Muscle layer of colon (tissue), 2 donors: Measurements from ENCODE around the gene SOX10.

ENCODE experiments used
- H3K27ac ChIP-seq: one replicate; pipeline ENCODE4 v1.7.0; 2013; ENCODE audit warnings: low read depth, mild to moderate bottlenecking, low read length, moderate library complexity
- H3K27me3 ChIP-seq, 2 donors: one replicate each; pipeline ENCODE4 v1.7.0; 2013; ENCODE audit warnings: low read length in 2 of 2, mild to moderate bottlenecking in 2 of 2; ENCODE audit not compliant: insufficient read depth in 2 of 2, control insufficient read depth in 1 of 2
- H3K36me3 ChIP-seq: one replicate; pipeline ENCODE4 v1.7.0; 2013; ENCODE audit warnings: mild to moderate bottlenecking, low read length; ENCODE audit not compliant: insufficient read depth
- H3K4me1 ChIP-seq: one replicate; pipeline ENCODE4 v1.7.0; 2013; ENCODE audit warnings: mild to moderate bottlenecking, low read length; ENCODE audit not compliant: insufficient read depth
- H3K4me3 ChIP-seq, 2 donors: one replicate each; pipeline ENCODE4 v1.7.0; 2013; ENCODE audit warnings: low read length in 2 of 2, low read depth in 1 of 2, mild to moderate bottlenecking in 1 of 2, moderate library complexity in 1 of 2
- H3K9ac ChIP-seq: one replicate; pipeline ENCODE4 v1.7.0; 2013; ENCODE audit warnings: low read length
- H3K9me3 ChIP-seq: one replicate; pipeline ENCODE4 v1.7.0; 2013; ENCODE audit warnings: mild to moderate bottlenecking, low read length
- donor health status: abdominal sarcoma.
- donor health status: Adenocarcinoma of cecum.

SOX10 gene

DNA sequence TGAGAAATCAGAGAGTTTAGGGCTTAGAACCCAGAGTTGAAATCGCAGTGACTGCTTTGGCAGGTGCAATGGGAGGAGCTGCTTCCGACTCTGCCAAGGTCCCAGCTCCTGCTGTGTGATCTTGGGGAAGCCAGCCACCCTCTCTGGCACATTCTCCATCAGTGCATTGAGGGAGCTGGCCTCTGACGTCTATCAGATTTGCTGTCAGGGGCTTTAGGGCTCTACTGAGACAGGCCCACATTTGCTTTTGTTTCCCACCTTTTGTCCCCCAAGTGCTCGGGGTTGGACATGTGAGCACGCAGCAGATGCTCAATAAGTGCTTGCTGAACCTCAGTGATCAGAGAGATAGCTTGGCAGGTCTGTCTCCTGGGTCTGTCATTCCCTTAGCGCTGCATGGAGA lies 10.6 kb upstream of the SOX10 start:
- H3K4me1 ChIP-seq, result no peaks in the 10 kb centered on the region
- no peaks in the 10 kb centered on the region for H3K27me3 ChIP-seq

DNA sequence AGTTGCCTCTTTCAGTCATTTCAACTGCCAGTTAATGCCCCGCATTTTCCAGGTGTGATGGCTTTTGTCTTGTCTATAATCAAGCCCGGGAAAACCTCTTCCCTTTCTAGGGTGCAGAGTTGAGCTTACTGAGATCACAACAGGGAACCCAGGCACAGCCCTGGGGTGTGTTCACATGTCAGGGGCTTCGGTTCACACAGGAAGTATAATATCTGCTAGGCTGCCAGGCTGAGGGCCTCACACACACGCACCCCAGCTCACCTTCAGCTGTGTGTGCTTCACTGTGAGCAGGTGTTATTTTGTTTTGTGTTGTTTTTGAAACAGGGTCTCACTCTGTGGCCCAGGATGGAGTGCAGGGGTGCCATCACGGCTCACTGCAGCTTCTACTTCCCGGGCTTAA lies 9.7 kb upstream of the SOX10 start:
- Histone ChIP-seq H3K9me3 (no peaks in the 10 kb centered on the region), H3K4me3 (no peak overlapping the region), H3K9ac (no peak overlapping the region), H3K27me3 (no peaks in the 10 kb centered on the region), H3K4me1 (no peaks in the 10 kb centered on the region), H3K36me3 (no peaks in the 10 kb centered on the region), H3K27ac (no peak overlapping the region)

More for the DNA sequence above, 10.6 kb upstream of the SOX10 start:
- Histone ChIP-seq H3K36me3 (no peaks in the 10 kb centered on the region), H3K9me3 (no peaks in the 10 kb centered on the region), H3K9ac (no peak overlapping the region), H3K27ac (no peak overlapping the region), H3K4me3 (no peak overlapping the region)

DNA sequence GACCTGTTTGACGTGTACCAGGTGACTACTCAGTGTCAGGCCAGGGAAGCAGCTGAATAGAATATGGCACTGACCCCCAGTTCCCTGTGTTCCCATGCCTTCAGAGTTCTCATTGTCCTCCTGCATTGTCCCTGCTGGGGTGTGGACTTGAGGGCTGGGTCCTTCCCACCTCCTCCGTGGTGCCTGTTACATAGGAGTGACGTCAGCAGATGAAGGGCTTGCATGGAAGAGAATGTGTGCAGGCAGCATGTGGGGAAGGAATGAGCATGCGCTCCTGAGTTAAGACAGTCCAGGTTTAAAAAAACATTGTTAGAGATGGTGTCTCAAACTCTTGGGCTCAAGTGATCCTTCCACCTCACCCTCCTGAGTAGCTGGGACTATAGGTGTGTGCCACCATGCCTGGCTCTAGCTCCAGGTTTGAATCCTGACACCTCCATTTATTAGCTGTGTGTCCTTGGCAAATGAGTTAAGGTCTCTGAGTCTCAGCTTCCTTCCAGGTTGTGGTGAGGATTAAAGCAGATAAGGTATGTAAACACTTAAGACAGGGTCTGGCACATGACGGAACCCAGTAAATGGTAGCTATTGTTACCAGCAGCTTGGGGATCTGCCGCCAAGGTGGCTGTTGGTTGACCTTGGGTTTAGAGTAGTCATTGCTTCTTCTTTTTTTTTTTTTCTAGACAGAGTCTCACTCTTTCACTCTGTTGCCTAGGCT lies 7.5 kb upstream of the SOX10 start:
- no peaks in the 10 kb centered on the region for H3K36me3 ChIP-seq
- H3K9ac ChIP-seq, result no peak overlapping the region
- no peaks in the 10 kb centered on the region for H3K27me3 ChIP-seq
- H3K9me3 ChIP-seq, result no peaks in the 10 kb centered on the region
- no peak overlapping the region for H3K27ac ChIP-seq
- no peaks in the 10 kb centered on the region for H3K4me1 ChIP-seq
- no peak overlapping the region for H3K4me3 ChIP-seq

DNA sequence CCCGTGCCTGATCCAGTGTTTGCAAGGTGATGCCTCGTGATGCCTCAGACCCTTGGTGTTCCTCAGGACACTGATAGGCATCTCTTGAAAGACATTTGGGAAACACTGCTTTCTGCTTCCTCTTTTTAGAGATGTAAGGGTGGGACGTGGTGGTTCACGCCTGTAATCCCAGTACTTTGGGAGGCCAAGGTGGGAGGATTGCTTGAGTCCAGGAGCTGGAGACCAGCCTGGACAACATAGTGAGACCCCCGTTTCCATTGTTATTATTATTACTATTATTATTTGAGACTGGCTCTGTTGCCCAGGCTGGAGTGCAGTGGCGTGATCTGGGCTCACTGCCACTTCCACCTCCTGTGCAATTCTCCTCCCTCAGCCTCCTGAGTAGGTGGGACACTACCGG lies 6.5 kb upstream of the SOX10 start:
- H3K27ac ChIP-seq, result no peak overlapping the region
- H3K9ac ChIP-seq, result no peak overlapping the region
- no peaks in the 10 kb centered on the region for H3K4me1 ChIP-seq
- H3K9me3 ChIP-seq, result no peaks in the 10 kb centered on the region
- no peaks in the 10 kb centered on the region for H3K36me3 ChIP-seq
- H3K27me3 ChIP-seq, result no peaks in the 10 kb centered on the region
- no peak overlapping the region for H3K4me3 ChIP-seq

DNA sequence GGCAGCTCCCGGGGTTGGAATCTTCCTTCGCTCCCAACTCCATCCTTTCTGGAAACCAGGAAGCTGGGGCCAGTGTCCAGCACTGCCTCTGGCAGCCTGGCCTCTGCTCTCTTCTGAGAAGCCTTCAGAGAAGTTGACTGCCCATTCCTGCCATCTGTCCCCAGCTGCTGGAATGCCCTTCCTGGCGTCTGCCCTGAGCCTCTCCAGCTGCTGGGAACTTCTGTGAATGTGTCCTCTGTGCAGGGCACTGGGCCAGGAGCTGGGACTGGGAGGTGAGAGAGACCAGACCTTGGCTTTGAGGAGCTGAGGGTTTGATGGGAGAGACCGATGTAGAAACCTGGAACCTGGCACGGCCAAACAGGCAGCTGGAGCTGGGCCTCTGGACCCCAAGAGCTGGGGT lies 5.9 kb upstream of the SOX10 start:
- H3K4me3 ChIP-seq, result no peak overlapping the region
- no peak overlapping the region for H3K27ac ChIP-seq
- no peaks in the 10 kb centered on the region for H3K36me3 ChIP-seq
- no peaks in the 10 kb centered on the region for H3K4me1 ChIP-seq
- H3K9me3 ChIP-seq, result no peaks in the 10 kb centered on the region
- H3K9ac ChIP-seq, result no peak overlapping the region
- H3K27me3 ChIP-seq, result no peaks in the 10 kb centered on the region

DNA sequence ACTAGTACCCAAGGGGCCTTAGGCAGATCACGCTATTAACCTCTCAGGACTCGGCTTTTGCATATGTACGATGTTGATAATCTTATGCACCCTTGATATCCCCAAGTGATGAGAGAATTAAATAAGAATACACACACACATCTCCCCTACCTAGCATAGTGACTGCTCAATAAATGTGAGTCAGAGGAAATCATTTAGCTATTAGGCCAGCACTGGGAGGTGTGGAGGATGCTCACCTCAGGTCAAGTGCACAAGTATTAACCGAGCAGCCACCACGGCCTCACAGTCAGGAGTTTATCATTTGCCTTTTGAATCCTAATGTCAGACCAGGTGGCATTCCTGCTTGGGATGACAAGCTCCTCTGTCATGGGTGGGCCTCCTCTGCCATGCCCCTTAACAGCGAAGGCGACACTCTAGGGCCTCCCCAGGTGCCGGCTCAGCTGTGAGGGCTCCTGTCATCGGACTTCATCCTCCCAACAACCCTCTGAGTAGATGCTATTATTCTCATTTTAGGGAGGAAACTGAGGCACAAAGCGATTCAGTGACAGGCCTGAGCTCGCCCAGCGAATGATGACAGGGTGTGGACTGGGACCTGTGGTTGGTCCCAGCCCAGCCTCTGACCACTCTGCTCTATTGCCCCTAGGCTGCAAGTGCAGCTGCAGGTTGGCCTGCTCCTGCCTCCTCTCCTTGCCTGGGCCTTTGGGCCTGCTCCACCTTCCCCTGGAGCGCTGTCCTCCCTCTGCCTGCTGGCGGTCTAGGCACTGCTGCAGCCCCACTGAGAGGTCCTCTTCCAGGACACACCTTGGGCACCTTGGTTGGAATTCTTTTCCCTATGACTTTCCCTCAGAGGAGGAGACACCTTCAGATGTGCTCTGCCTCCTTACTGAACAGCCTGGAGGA lies 5.0 kb upstream of the SOX10 start:
- H3K27ac ChIP-seq, result no peak overlapping the region
- no peaks in the 10 kb centered on the region for H3K9me3 ChIP-seq
- H3K27me3 ChIP-seq, result no peaks in the 10 kb centered on the region
- H3K9ac ChIP-seq, result no peak overlapping the region
- no peaks in the 10 kb centered on the region for H3K4me1 ChIP-seq
- H3K4me3 ChIP-seq, result no peak overlapping the region
- no peaks in the 10 kb centered on the region for H3K36me3 ChIP-seq

DNA sequence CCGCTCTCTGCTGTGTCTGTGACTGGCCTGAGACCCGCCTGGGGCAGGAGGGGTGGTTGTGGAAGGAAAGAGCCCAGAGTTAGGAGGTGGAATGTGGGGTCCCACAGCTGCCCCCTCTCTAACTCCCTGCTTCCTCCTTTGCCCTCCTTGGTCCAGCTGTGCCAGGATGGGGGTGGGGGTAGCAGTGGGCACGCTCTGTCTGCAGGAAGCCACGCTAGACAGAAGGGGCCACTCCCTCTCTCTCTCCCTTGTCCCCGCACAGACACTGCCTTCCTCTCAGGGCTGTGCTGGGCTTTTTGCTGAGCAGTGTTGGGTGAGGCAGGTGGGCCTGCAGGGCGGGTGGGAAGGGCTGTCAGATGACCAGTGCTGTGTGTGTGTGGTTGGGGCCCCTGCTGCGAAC lies 2.0 kb upstream of the SOX10 start:
- no peaks in the 10 kb centered on the region for H3K36me3 ChIP-seq
- H3K9me3 ChIP-seq, result no peaks in the 10 kb centered on the region
- no peaks in the 10 kb centered on the region for H3K27me3 ChIP-seq
- no peaks in the 10 kb centered on the region for H3K4me1 ChIP-seq
- no peak overlapping the region for H3K27ac ChIP-seq
- no peak overlapping the region for H3K9ac ChIP-seq
- H3K4me3 ChIP-seq, result no peak overlapping the region

DNA sequence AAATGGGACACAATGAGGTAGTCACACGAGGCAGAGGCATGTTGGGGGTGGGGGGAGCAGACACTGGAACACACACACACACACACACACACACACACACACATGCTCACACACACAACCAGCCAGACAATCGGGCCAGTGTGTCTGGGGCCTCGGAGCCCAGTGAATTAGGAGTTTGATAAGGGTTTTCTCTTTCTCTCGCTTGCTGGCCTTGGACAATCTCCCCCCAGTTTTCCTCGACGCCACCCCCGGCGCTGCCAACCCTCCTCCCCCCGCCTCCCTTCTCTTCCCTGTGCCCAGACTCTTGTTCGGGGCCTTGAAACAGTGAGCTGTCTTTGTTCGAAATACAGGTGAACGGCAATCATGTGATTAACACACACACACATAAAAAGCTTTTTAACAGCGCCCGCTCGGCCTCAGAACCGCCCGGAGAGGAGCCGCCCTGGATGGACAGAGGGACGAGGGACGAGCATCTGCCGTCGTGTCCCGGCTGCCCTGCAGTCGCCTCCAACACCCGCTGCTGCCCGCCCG lies 1.5 kb upstream of the SOX10 start:
- Histone ChIP-seq H3K9me3 (no peaks in the 10 kb centered on the region), H3K9ac (no peak overlapping the region), H3K27ac (no peak overlapping the region), H3K36me3 (no peaks in the 10 kb centered on the region), H3K4me3 (no peak overlapping the region), H3K27me3 (no peaks in the 10 kb centered on the region), H3K4me1 (no peaks in the 10 kb centered on the region)

DNA sequence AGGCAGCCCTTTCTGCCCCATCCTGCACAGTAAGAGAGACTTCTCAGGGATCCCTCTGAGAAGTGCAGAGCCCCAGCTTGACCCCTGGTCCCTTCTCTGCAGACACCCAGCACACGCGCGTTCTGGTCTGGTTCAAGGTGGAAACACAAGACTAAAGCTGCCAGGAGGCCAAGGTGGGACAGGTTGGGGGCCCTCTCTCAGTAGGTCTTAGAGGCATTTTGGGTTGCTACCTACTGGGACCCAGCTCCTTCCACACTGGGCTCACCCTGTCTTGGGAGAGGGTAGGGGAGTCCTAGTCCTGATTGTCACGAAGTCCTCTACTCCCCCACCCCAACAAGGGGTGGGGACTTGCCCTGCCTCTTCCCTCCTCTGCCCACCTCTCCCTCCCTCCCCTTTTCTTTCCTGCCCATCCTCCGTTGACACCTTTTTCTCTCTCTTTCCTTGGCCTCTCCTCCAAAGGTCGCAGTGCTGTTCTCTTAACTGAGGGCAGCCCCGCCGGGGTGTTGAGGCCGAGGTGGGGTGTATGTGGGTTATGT lies 763 bp upstream of the SOX10 start:
- H3K9me3 ChIP-seq, result no peaks in the 10 kb centered on the region
- no peak overlapping the region for H3K4me3 ChIP-seq
- H3K9ac ChIP-seq, result no peak overlapping the region
- no peaks in the 10 kb centered on the region for H3K27me3 ChIP-seq
- H3K27ac ChIP-seq, result no peak overlapping the region
- H3K36me3 ChIP-seq, result no peaks in the 10 kb centered on the region
- no peaks in the 10 kb centered on the region for H3K4me1 ChIP-seq

DNA sequence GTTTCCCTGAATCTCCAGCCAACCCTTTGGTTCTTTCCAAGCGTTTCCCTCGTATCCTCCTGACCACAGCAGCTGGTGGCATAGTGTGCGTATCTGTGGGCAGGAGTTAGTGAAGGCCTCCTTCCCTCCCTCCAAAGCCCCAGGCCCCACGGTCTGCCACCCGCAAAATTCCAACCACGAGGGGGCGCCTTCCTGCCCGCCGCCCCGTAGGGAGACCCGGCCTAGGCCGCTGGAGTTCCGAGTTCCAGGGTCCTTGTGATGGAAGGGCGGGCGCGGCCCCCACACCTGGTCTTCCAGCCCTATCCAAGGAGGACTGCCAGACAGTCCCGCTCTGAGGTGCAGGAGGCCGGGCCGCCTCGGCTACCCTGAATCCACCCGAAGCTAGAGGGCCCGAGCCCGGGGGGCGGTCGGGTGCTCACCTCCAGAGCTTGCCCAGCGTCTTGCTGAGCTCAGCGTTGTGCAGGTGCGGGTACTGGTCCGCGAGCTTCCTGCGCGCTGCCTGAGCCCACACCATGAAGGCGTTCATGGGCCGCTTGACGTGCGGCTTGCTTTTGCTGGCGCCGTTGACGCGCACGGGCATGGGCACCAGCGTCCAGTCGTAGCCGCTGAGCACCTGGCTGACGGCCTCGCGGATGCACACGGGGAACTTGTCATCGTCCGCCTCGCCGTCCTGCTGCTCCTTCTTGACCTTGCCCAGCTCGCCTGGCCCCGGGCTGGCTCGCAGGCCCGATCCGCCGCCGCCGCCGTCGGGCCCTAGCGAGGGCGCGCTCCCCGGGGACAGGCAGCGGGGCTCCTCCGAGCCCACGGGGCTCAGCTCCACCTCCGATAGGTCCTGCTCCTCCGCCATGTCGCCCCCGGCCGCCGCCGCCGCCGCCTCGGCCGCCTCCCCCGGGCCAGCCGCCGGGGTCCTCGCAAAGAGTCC lies 1.2 kb downstream of the SOX10 start:
- Histone ChIP-seq H3K27ac (no peak overlapping the region), H3K9ac (no peak overlapping the region), H3K4me1 (no peaks in the 10 kb centered on the region), H3K4me3 (no peak overlapping the region), H3K9me3 (no peaks in the 10 kb centered on the region), H3K36me3 (no peaks in the 10 kb centered on the region), H3K27me3 (no peaks in the 10 kb centered on the region)
